GM19099 (cell line): ENCODE results near the gene DCXR.
A peak's percentile ranks its signal among the peaks of the same experiment; 100 is the strongest.

Source experiments
- POLR2A ChIP-seq: IDR thresholded peaks from 3 replicates; pipeline ENCODE4 v1.6.1; 2011; ENCODE audit warnings: low read depth; ENCODE audit not compliant: insufficient read length; ENCODE audit errors: extremely low read depth

DCXR gene

GRCh38 chr17:82029391-82029790 lies 8.1 kb downstream of the DCXR start:
- TF ChIP-seq POLR2A: no peak

- TF ChIP-seq POLR2A: no peak
Observed at GRCh38 chr17:82028966-82029365, 8.5 kb downstream of the DCXR start.

- TF ChIP-seq POLR2A: no peak
Observed at GRCh38 chr17:82028246-82028645, 9.3 kb downstream of the DCXR start.

- TF ChIP-seq POLR2A: no peak
Observed at GRCh38 chr17:82025401-82026107, 11.9 kb downstream of the DCXR start.

GRCh38 chr17:82024859-82025258 lies 12.6 kb downstream of the DCXR start:
- no peak for TF ChIP-seq POLR2A

GRCh38 chr17:82023447-82024241 lies 13.9 kb downstream of the DCXR start:
- no peak for TF ChIP-seq POLR2A

- TF ChIP-seq POLR2A: no peak
Observed at GRCh38 chr17:82022981-82023446, 14.5 kb downstream of the DCXR start, which contains the start of gene LRRC45. Gene LRRC45, plus strand, starts transcription at chr17:82023305. Its CDS starts 339 bp downstream, at chr17:82023644.

GRCh38 chr17:82022310-82022980 lies 15.1 kb downstream of the DCXR start, which contains the start of gene CENPX:
Gene CENPX, minus strand, starts transcription at chr17:82022878. Its CDS starts 17 bp downstream, at chr17:82022861.
- TF ChIP-seq POLR2A: peak; percentile 70

GRCh38 chr17:82021900-82022309 lies 15.6 kb downstream of the DCXR start:
- TF ChIP-seq POLR2A: no peak

GRCh38 chr17:82021107-82021899 lies 16.2 kb downstream of the DCXR start:
- no peak for TF ChIP-seq POLR2A

- TF ChIP-seq POLR2A: no peak
Observed at GRCh38 chr17:82020572-82021106, 16.9 kb downstream of the DCXR start.

- TF ChIP-seq POLR2A: no peak
Observed at GRCh38 chr17:82019690-82020571, 17.6 kb downstream of the DCXR start.

- no peak for TF ChIP-seq POLR2A
Observed at GRCh38 chr17:82018989-82019689, 18.4 kb downstream of the DCXR start.
